GM18502 (cell line): ENCODE measurements around the gene CFAP97D2.
"Not testable (repeated sequence)": the region's sequence is repeated elsewhere in the genome, so short reads cannot be mapped to it uniquely, and the experiment has no call there.

Source experiments
- ATAC-seq: cut with Tn5 transposase; IDR thresholded peaks from one replicate; pipeline ENCODE4 v1.9.1; 2021; ENCODE audit warnings: mild to moderate bottlenecking; ENCODE audit not compliant: unreplicated experiment, poor library complexity

CFAP97D2 gene

DNA sequence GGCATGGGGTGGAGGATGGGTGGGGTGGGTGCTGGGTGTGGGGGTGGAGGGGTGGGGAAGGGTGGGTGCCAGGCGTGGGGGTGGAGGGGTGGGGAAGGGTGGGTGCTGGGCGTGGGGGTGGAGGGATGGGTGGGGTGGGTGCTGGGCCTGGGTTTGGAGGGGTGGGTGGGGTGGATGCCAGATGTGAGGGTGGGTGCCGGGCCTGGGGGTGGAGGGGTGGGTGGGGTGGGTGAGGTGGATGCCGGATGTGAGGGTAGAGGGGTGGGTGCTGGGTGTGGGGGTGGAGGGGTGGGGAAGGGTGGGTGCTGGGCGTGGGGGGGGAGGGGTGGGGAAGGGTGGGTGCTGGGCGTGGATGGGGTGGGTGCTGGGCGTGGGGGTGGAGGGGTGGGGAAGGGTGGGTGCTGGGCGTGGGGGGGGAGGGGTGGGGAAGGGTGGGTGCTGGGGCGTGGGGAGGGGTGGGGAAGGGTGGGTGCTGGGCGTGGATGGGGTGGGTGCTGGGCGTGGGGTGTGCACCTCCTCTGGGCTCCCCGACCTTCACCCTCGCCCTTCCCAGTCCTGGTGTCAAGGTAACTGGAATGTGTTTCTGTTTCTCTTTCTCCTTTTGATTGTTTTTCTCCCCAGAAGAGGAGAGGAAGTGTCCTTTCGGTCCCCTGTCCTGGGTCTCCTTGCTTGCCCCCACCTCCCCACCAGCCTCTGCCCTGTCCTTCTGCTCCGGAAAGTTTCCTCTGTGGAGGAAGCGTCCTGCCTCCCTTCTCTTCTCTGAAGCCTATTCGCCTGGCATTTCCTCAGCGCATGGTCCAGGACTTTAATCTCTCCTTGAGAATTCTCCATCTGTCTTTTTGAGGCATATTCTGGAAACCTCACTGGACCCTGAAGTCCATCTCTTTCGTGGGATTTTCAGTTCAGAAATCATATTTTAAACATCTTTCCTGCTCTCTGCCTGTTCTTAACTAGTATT, 22.9 kb upstream of the CFAP97D2 start:
- no peak for ATAC-seq

- ATAC-seq, result no peak
These were observed 21.1 kb upstream of the CFAP97D2 start for GRCh38 chr13:114157869-114158495.

DNA sequence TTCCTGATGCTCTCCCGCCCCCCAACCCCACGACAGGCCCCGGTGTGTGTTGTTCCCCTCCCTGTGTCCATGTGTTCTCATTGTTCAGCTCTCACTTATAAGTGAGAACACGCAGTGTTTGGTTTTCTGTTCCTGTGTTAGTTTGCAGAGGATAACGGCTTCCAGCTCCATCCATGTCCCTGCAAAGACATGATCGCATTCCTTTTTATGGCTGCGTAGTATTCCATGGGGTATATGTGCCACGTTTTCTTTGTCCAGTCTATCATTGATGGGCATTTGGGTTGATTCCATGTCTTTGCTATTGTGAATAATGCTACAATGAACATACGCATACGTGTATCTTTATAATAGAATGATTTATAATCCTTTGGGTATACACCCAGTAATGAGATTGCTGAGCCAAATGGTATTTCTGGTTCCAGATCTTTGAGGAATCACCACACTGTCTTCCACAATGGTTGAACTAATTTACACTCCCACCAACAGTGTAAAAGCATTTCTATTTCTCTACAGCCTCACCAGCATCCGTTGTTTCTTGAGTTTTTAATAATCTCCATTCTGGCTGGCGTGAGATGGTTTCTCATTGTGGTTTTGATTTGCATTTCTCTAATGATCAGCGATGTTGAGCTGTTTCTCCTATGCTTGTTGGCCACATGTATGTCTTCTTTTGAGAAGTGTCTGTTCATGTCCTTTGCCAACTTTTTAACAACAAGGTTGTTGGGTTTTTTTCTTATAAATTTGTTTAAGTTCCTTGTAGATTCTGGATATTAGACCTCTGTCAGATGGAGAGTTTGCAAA, 20.0 kb upstream of the CFAP97D2 start:
- not testable (repeated sequence) for ATAC-seq

DNA sequence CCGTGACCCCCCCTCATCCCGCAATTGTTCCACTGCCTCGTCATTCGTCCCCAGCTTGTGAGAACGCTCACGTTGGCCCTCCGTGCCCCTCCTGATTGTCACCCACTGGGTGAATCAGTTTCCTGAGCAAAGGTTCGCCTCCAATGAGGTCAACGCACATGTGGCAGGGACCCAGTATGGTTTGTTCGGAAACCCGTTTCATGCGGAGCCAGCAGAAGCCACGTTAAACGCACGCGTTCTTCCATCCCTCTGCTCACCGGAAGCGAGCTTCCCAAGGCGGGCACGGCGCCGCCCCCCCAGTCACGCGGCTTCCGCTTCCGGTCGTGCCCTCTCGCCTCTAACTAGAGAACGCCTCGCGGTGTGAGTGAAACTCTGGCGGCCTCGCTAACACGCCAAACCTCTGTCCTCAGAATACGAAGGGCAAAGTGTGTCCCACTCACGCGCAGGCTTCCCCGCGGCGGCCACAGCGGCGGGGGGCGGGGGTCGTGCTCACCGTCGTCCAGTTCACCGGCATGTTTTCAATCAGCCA, 18.0 kb upstream of the CFAP97D2 start:
- no peak for ATAC-seq

- no peak for ATAC-seq
These were observed 17.2 kb upstream of the CFAP97D2 start for GRCh38 chr13:114161644-114162532.

- no peak for ATAC-seq
These were observed 16.5 kb upstream of the CFAP97D2 start for GRCh38 chr13:114162533-114162922.

GRCh38 chr13:114164053-114164452, 15.0 kb upstream of the CFAP97D2 start:
- no peak for ATAC-seq

- ATAC-seq, result no peak
These were observed 14.2 kb upstream of the CFAP97D2 start for GRCh38 chr13:114164681-114165429.

GRCh38 chr13:114166381-114167131, 12.5 kb upstream of the CFAP97D2 start:
- ATAC-seq, result no peak

DNA sequence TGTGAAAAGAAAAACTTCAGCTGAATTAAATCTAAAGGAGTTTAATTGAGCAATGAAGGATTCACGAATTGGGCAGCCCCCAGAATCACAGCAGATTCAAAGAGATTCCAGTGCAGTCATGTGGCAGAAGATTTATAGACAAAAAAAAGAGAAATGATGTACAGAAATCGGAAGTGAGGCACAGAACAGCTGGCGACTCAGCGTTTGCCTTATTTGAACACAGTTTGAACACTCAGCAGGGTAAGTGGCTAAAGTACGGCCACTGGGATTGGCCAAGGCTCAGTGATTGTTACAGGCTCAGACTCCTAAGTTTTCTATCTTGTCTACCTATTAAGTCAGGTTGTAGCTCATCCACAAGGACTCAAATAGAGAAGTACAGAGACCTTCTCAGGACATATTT, 11.6 kb upstream of the CFAP97D2 start:
- ATAC-seq, result no peak

DNA sequence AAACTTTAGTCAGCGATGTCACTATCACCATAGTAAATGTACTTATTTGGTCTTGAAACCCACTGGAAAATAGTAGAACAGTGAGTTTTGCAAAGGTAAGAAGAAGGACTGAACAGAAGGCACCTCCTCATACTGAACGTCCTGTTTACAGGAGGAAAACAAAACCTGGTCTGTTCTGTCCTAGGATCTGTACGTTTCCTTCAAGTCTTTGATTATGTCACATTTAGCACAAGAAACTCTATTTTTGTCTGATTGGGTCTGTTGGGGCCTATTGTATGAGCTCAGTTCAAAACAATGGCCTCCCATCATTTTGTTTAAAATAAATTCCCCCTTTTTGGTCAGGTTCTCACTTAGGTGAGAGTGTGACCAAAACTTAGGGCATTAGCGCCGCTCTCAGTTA, 11.2 kb upstream of the CFAP97D2 start:
- no peak for ATAC-seq

GRCh38 chr13:114173272-114173671, 5.8 kb upstream of the CFAP97D2 start:
- ATAC-seq, result no peak

DNA sequence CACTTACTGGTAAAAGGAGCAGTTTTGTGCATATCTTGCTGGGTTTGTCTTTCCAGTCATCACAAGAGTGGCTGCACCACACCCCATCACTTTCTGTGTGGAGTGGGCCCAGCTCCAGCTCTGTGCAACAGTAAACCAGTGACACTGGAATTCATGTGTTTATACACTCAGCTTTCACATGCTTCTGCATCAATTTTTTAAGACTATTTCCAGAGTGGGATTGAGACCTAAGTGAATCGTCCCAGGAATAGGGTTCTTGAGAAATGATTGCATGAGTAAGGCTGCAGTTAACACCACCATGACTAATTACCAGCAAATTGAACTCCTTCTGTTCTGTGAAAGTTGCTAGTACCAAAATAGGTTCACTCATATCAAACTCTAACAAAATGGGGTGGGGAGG, 5.3 kb upstream of the CFAP97D2 start:
- ATAC-seq, result no peak

GRCh38 chr13:114174529-114174961, 4.5 kb upstream of the CFAP97D2 start:
- no peak for ATAC-seq

DNA sequence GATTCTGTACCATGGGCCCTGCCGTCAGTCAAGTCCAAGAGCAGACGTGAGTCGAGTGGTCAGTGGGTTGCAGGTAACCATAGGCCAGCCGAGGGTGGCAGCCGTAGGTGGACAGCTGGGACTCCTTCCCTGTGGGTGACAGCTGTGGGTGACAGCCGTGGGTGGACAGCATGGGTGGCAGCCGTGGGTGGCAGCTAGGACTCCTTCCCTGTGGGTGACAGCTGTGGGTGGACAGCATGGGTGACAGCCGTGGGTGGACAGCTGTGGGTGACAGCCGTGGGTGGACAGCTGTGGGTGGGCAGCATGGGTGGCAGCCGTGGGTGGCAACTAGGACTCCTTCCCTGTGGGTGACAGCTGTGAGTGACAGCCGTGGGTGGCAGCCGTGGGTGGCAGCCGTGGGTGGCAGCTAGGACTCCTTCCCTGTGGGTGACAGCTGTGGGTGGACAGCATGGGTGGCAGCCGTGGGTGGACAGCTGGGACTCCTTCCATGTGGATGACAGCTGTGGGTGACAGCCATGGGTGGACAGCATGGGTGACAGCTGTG, 2.6 kb upstream of the CFAP97D2 start:
- not testable (repeated sequence) for ATAC-seq

GRCh38 chr13:114177245-114178010, 1.6 kb upstream of the CFAP97D2 start:
- no peak for ATAC-seq
